H1 (cell line): Measurements from ENCODE around the gene GID4. TPM values are rescaled to one million over a fixed set of nuclear protein-coding genes. Genes with fewer than 3 reads are reported as not detected.

Source experiments
- BCL11A ChIP-seq, 2 experiments: IDR thresholded peaks; one replicate each; pipeline ENCODE4 v1.6.1; 2011; ENCODE audit warnings: low read depth in 2 of 2, low read length in 2 of 2, mild to moderate bottlenecking in 2 of 2
- CEBPB ChIP-seq: IDR thresholded peaks from 2 replicates; pipeline ENCODE4 v1.6.1; 2012; ENCODE audit warnings: low read depth, low read length
- CHD7 ChIP-seq: fragments of 300-600 bp; sonication (generic); IDR thresholded peaks from 2 replicates; pipeline ENCODE4 v1.7.1; 2012; ENCODE audit warnings: low read length, moderate library complexity, mild to moderate bottlenecking, inconsistent platforms; ENCODE audit not compliant: insufficient replicate concordance
- EGR1 ChIP-seq: IDR thresholded peaks from 2 replicates; pipeline ENCODE4 v1.6.1; 2011; ENCODE audit warnings: low read depth, low read length, borderline replicate concordance
- HDAC2 ChIP-seq, 2 experiments: fragments of 300-600 bp in 1 of 2; sonication (generic) in 1 of 2; IDR thresholded peaks; 2 replicates each; pipeline ENCODE4 v1.6.1; 2011 to 2012; ENCODE audit warnings: low read depth in 2 of 2, low read length in 2 of 2, mild to moderate bottlenecking in 2 of 2, moderate library complexity in 2 of 2, borderline replicate concordance in 1 of 2, inconsistent platforms in 1 of 2
- polyA plus RNA-seq, 7 experiments: library from polyadenylated mRNA; depleted of rRNA in 3 of 7; stranded (reverse) in 5 of 7; unstranded in 2 of 7; fragments of >200 nt in 5 of 7; fragments of 200-250 nt in 2 of 7; gene quantifications; 1 replicate in 5 of 7; 2 replicates in 1 of 7; 4 replicates in 1 of 7; pipeline versions ENCODE4 v1.2.1 to v1.2.3, GENCODE V29; 2011 to 2013; ENCODE audit warnings: missing spikeins in 2 of 7, mixed read lengths in 2 of 7
- total RNA-seq: library from RNA; stranded (reverse); fragmentation: NEBNext Ultra II Directional; extraction: Animal tissue kit (Norgen Biotek cat#: 25700); gene quantifications from 2 replicates; pipeline ENCODE4 v1.2.1, GENCODE V29; 2021

Gene GID4
- total and polyA plus RNA-seq, 2 of the 8 experiments (the other 6 are each of a cell fraction or from before 2014, with no cell fraction given), result 5.6 to 15.0 TPM

GRCh38 chr17:18025241-18025944, 13.8 kb upstream of the GID4 start (continued):
- TF ChIP-seq CHD7 (no peak), HDAC2 (IDR thresholded peaks at IDR 0.05; ENCODE audit: borderline replicate concordance in 1 of 2, low read depth in 2 of 2, low read length in 2 of 2) (no peak), BCL11A (IDR thresholded peaks at IDR 0.05; ENCODE audit: low read depth in 2 of 2, low read length in 2 of 2) (no peak), EGR1 (no peak), CEBPB (no peak)
